RPMI7951 (cell line): ENCODE measurements around the gene GBGT1. TPM values are rescaled to one million over a fixed set of nuclear protein-coding genes. Genes with fewer than 3 reads are reported as not detected.
"Not testable (repeated sequence)": the region's sequence is repeated elsewhere in the genome, so short reads cannot be mapped to it uniquely, and the experiment has no call there.

ENCODE experiments used
- DNase-seq: peaks from one replicate; pipeline ENCODE4 v3.0.0-alpha.2; 2012; ENCODE audit warnings: low read depth
- total RNA-seq: library from RNA; depleted of rRNA; stranded (reverse); fragments of >200 nt; shearing (Covaris generic); gene quantifications from 2 replicates; pipeline ENCODE4 v1.2.3, GENCODE V29; 2014

The GBGT1 gene
- total RNA-seq, 1 experiment from 2014 or later, result 1.3 TPM

DNA sequence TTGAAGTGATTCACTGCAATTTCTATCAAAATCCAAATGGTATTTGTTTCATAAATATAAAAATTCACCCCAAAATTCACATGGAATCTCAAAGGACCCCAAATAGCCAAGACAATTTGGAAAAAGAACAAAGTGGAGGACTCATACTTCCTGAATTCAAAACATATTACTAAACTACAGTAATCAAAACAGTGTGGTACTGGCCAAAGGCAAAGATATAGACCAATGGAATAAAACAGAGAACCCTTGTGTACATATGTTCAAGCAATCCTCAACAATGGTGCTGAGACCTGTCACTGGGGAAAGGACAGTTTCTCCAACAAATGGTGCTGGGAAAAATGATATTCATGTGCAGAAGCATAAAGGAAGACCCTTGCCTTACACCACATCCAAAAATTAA lies 31.3 kb upstream of the GBGT1 start:
- DNase-seq, result no peak

DNA sequence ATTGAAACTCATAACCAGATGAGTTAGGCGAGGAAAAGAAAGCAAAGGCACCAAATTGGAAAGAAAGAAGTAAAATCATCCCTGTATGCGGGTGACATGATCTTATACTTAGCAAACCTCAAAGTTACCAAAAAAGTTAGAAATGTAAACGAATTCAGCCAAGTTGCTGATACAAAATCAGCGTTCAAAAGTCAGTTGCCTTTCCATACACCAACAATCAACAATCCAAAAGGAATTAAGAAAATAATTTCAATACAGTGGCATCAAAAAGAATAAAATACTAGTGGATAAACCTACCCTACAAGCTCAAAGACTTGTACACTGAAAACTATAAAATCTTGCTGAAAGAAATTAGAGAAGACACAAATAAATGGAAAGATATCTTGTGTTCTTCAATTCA lies 30.9 kb upstream of the GBGT1 start:
- DNase-seq, result no peak

DNA sequence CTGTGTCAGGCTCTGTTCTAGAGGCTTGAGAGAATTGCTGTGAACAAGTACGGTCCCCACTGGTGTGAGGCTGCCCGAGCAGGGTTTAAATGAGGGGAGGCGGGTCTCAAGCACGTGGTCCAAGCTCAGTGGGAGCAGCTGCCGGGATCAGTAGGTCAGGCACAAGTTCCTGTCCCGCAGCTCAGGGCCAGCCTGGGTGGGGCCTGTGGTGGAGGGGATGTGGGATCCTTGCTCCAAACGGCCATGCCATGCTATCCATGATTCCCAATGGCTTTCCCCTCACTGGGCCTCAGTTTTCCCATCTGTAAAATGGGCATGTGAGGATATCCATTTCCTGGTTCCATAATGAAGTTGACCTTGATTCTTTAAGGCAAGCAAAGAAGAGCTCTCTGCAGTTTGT lies 28.3 kb upstream of the GBGT1 start:
- no peak for DNase-seq

GRCh38 chr9:133189826-133190225 lies 26.1 kb upstream of the GBGT1 start:
- no peak for DNase-seq

DNA sequence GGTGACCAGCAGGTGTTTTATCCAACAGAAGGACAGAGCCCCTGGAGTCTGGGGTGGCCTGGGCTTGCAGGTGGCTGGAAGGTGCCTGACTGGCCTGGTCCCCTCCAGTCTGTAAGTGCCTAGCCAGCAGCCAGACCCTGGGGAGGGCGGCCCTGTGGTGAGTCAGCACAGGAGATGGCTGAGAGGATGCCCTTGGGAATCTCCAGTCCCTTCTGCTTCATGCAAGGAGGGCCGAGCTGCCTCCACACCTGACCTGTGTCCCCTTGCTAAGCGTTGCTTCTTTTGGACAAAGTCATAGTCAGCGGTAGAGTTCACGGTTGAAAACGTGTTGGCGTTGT lies 25.1 kb upstream of the GBGT1 start:
- no peak for DNase-seq

- peak; percentile 3 for DNase-seq
Observed at GRCh38 chr9:133188006-133188842, 24.5 kb upstream of the GBGT1 start.

DNA sequence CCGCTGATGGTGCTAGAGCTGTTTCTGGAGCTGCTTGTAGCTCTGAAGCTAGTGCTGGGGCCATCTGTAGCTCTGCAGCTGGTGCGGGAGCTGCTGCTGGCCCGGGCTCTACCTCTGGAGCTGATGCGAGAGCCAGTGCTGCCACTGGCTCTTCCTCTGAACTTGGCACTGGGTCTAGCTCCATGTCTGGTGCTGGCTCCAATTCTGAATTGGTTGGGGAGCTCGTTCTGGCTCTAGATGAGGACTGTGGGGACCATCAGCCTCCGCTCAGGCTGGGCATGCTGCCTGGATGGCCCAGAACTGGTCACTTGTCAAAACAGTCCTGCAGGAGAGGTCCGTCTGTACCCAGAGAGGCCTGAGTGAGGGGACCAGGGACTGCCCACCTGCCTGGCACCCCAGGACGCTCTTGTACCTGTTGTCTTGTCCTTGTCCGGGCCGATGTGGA lies 23.9 kb upstream of the GBGT1 start:
- DNase-seq, result no peak

DNA sequence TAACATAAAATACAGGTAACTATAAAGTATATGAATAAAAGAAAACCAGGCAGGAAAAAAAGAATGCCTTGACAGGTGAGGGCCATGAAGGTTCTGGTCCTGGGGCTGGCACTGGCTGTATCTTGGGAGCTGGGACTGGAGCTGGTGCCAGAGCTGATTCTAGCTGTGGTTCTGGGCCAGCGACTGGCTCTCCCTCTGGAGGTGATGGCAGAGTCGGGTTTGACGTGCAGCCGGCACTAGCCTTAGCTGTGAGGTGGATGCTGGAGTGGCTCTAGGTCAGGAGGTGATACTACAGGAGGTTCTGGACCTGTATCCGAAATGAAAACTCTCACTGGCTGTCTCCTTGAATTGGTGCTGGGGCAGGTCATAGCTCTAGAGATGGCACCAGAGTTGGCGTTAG lies 23.0 kb upstream of the GBGT1 start:
- DNase-seq, result no peak

GRCh38 chr9:133184971-133185370 lies 21.3 kb upstream of the GBGT1 start:
- peak; percentile 64 for DNase-seq

DNA sequence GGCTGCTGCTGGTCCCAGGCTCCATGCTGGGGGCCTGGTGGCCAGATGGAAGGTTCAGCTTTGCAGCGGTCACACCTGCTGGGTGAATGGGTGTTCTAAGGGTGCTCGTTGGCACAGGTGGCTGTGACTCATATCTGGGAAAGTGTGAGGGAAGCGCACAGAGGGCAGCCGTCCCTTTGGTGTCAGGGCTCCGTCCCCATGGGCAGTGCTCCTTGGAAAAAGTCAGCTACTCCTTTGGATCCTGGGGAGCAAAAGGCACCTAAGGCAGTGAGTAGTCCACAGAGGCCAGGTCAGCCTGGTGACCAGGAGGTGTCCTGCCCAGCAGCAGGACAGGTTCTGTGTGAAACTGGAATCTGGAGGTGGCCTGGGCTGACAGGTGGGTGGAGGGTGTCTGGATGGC lies 18.4 kb upstream of the GBGT1 start:
- DNase-seq, result no peak

DNA sequence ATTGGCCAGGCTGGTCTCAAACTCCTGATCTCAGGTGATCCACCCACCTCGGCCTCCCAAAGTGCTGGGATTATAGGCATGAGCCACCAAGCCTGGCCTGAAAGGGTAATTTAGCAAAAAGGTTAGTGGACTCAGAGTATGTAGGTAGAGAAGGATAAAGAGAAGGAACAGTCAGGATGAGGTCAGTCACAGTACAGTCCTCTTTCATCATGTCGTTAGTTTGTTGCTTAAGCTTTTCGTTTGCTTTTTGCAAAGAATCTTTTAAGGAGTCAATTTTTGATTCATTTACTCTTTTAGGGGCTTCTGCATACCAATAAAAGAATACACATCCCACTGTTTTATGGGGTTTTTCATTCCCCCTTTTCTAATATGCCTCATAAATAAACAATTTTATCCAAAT lies 17.8 kb upstream of the GBGT1 start:
- DNase-seq, result no peak

GRCh38 chr9:133180953-133181352 lies 17.2 kb upstream of the GBGT1 start:
- DNase-seq, result no peak

GRCh38 chr9:133173056-133173455 lies 9.3 kb upstream of the GBGT1 start:
- no peak for DNase-seq

GRCh38 chr9:133171161-133171961 lies 7.6 kb upstream of the GBGT1 start:
- no peak for DNase-seq

GRCh38 chr9:133170716-133171115 lies 7.0 kb upstream of the GBGT1 start:
- no peak for DNase-seq

DNA sequence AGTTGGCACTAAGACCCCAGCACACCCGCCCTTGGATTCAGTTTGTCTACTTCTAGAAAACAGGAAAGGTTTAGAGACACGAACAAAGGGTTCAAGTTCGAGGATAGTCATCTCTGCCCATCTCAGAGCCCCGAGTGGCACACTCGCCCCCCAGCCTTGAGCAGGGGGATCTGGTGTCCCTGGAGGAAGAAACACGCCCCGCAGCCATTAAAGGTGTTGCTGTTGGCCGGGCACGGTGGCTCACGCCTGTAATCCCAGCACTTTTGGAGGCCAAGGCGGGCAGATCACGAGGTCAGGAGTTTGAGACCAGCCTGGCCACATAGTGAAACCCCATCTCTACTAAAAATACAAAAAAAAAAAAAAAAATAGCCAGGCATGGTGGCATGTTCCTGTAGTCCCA lies 6.0 kb upstream of the GBGT1 start:
- DNase-seq, result not testable (repeated sequence)

DNA sequence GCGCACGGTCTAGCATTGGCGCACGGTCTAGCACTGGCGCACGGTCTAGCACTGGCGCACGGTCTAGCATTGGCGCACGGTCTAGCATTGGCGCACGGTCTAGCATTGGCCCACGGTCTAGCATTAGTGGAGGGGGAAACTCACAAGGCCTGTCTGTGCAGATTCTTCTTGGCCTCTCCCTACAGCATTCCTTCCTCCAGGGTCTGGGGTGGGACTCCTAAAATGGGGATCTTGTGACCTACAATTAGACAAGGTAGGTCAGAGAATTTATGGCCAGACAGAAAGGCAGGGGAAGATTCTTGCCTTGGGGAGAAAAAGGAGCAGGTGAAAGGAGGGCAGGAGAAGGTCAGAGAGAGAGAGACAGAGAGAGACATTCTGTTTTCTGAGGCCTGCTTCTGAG lies 5.4 kb upstream of the GBGT1 start:
- no peak for DNase-seq

DNA sequence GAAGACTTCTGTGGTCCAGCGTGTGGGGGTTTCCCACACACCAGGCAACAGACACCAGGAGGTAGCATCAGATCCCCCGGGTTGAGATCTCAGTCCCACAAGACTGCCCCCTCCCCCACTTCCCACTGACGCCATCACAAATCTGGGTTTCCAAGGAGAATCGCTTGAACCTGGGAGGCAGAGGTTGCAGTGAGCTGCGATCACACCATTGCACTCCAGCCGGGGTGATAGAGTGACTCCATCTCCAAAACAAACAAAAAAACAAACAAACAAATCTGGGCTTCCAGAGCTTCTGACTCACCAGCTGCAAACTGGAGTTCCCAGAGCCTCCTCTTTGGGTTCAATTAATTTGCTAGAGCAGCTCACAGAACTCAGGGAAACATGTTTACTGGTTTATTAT lies 4.7 kb upstream of the GBGT1 start:
- no peak for DNase-seq

DNA sequence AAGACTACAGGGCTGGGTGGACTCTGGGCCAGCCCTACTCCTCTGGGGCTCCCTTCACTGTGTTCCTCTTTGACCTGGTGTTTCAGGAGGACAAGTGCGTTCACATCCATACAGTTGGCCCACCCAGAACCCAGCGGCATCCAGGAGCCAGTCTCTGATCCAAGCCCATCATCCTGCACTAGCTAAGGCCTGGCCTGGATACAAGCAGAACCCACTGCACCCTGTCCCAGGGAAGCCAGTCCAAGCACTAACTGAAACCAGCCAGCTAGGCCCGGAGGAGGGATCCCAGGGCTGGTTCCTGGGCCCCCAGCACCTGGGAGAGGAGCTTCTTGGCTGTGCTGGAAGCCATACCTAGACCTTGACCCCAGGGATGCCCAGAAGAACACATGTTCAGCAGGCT lies 4.1 kb upstream of the GBGT1 start:
- DNase-seq, result no peak

GRCh38 chr9:133167096-133167730 lies 3.5 kb upstream of the GBGT1 start:
- no peak for DNase-seq

DNA sequence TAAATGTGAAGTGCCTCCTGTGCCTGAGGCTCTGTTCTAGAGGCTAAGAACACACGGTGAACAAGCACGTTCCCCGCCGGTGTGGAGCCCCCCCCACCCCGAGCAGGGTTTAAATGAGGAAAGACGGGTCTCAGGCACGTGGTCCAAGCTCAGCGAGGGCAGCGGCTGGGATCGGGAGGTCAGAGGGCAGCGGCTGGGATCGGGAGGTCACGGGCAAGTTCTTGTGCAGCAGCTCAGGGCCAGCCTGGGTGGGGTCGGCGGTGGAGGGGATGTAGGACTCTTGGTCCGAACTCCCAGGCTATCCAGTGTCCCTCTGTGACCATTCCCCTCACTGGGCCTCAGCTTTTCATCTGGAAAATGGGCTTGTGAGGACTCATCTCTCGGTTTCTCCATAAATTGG lies 2.7 kb upstream of the GBGT1 start:
- no peak for DNase-seq

DNA sequence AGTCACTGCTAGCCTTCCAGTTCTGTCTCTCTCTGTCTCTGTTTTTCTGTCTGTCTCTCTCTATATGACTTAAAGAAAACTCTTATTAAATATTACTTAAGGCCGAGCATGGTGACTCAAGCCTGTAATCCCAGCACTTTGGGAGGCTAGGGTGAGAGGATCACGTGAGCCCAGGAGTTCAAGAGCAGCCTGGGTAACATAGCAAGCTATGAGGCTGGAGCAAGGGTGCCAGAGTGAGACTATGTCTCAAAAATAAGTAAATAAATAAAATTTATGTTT lies 1.7 kb upstream of the GBGT1 start:
- no peak for DNase-seq

- no peak for DNase-seq
Observed at GRCh38 chr9:133164191-133164590, 477 bp upstream of the GBGT1 start.
